B cell (primary cell): ENCODE measurements around the gene CAMK2D. TPM values are rescaled to one million over a fixed set of nuclear protein-coding genes. Genes with fewer than 3 reads are reported as not detected.

ENCODE experiments used
- ATAC-seq: fragments of 200-7000 bp; cut with Tn5 transposase; one replicate; pipeline ENCODE4 v1.10.0; 2021; ENCODE audit warnings: low read depth, mild to moderate bottlenecking, moderate number of reproducible peaks, moderate library complexity
- CTCF ChIA-PET: fragments of 350-600 bp; sonication (Branson Sonifier 250); formaldehyde crosslinking; loops from one replicate; lab custom pipeline; 2021; ENCODE audit warnings: antibody characterized with exemption, inconsistent platforms; lab: Charles Lee
- POLR2A ChIA-PET: fragments of 350-600 bp; sonication (Branson Sonifier 250); formaldehyde crosslinking; loops from one replicate; lab custom pipeline; 2021; ENCODE audit warnings: antibody characterized with exemption; lab: Charles Lee
- DNase-seq: peaks from one replicate; pipeline ENCODE4 v3.0.0; 2013
- H2AFZ ChIP-seq: 2 replicates; pipeline ENCODE4 v1.6.1; 2012; ENCODE audit warnings: mild to moderate bottlenecking, low read depth, low read length; ENCODE audit not compliant: insufficient read depth, poor library complexity, severe bottlenecking
- H3K27ac ChIP-seq, 2 donors: 1 replicate in 1 of 2; 2 replicates in 1 of 2; pipeline ENCODE4 v1.5.1; 2012 to 2013; ENCODE audit warnings: low read length in 2 of 2, mild to moderate bottlenecking in 2 of 2, moderate library complexity in 1 of 2
- H3K27me3 ChIP-seq, 4 experiments: fragments of 200-600 bp in 1 of 4; sonication (generic) in 1 of 4; replicated peaks in 1 of 4; 1 replicate in 2 of 4; 2 replicates in 2 of 4; pipeline versions ENCODE4 v1.6.1 to v1.7.0; 2013 to 2016; ENCODE audit warnings: low read length in 3 of 4, mild to moderate bottlenecking in 2 of 4, mixed read lengths in 1 of 4, moderate library complexity in 1 of 4; ENCODE audit not compliant: insufficient read depth in 4 of 4, control insufficient read depth in 3 of 4; ENCODE audit errors: control extremely low read depth in 1 of 4
- H3K36me3 ChIP-seq, 2 experiments: replicated peaks in 1 of 2; 1 replicate in 1 of 2; 2 replicates in 1 of 2; pipeline versions ENCODE4 v1.6.1 to v1.7.1; 2013; ENCODE audit warnings: low read length in 1 of 2; ENCODE audit not compliant: insufficient read depth in 2 of 2, control insufficient read depth in 1 of 2; ENCODE audit errors: control extremely low read depth in 1 of 2, extremely low read depth in 1 of 2
- H3K4me1 ChIP-seq, 2 donors: fragments of 200-600 bp in 1 of 2; sonication (generic) in 1 of 2; 1 replicate in 1 of 2; 2 replicates in 1 of 2; pipeline versions ENCODE4 v1.5.1 to v1.6.1; 2013 to 2017; ENCODE audit warnings: low read length in 2 of 2; ENCODE audit not compliant: control insufficient read depth in 2 of 2, insufficient read depth in 2 of 2
- H3K4me2 ChIP-seq: replicated peaks from 2 replicates; pipeline ENCODE3; 2012; ENCODE audit warnings: mild to moderate bottlenecking, low read depth, low read length; ENCODE audit not compliant: poor library complexity, severe bottlenecking
- H3K4me3 ChIP-seq, 5 experiments: fragments of 200-600 bp in 1 of 5; sonication (generic) in 1 of 5; 1 replicate in 3 of 5; 2 replicates in 2 of 5; pipeline versions ENCODE4 v1.5.1 to v1.7.0; 2011 to 2016; ENCODE audit warnings: low read length in 4 of 5, mild to moderate bottlenecking in 4 of 5, low read depth in 2 of 5, control low read depth in 1 of 5, moderate library complexity in 1 of 5; ENCODE audit not compliant: insufficient read depth in 1 of 5; ENCODE audit errors: control extremely low read depth in 1 of 5, extremely low read depth in 1 of 5
- H3K79me2 ChIP-seq: fragments of 200-600 bp; sonication (generic); one replicate; pipeline ENCODE4 v1.6.0; 2016; ENCODE audit warnings: low read length; ENCODE audit not compliant: control insufficient read depth, insufficient read depth
- H3K9ac ChIP-seq: fragments of 200-600 bp; sonication (generic); 2 replicates; pipeline ENCODE4 v1.6.1; 2017; ENCODE audit warnings: mild to moderate bottlenecking, low read length, moderate library complexity
- H3K9me3 ChIP-seq, 3 donors: one replicate each; pipeline versions ENCODE4 v1.6.1 to v1.7.1; 2013; ENCODE audit warnings: low read length in 2 of 3; ENCODE audit not compliant: control insufficient read depth in 2 of 3, insufficient read depth in 1 of 3; ENCODE audit errors: control extremely low read depth in 1 of 3
- H4K20me1 ChIP-seq: 2 replicates; pipeline ENCODE4 v1.6.0; 2012; ENCODE audit warnings: mild to moderate bottlenecking, low read length; ENCODE audit not compliant: insufficient read depth, control insufficient read depth, poor library complexity, severe bottlenecking
- H3K27ac Mint-ChIP-seq: one replicate; pipeline ENCODE4 v1.8.0; 2021; ENCODE audit warnings: mixed read lengths
- H3K27me3 Mint-ChIP-seq: one replicate; pipeline ENCODE4 v1.8.0; 2021; ENCODE audit warnings: mixed read lengths
- H3K4me1 Mint-ChIP-seq: one replicate; pipeline ENCODE4 v1.8.0; 2021; ENCODE audit warnings: mixed read lengths
- H3K4me3 Mint-ChIP-seq: one replicate; pipeline ENCODE4 v1.8.0; 2021; ENCODE audit warnings: mixed read lengths
- H3K9me3 Mint-ChIP-seq: one replicate; pipeline ENCODE4 v1.8.0; 2022; ENCODE audit warnings: mixed read lengths; ENCODE audit not compliant: insufficient read depth
- EZH2 ChIP-seq: IDR thresholded peaks from 2 replicates; pipeline ENCODE4 v1.6.1; 2012; ENCODE audit warnings: borderline replicate concordance, low read depth, mild to moderate bottlenecking, moderate library complexity, low read length; ENCODE audit not compliant: insufficient read depth, poor library complexity, severe bottlenecking
- WGBS: methylation state at CpG from one replicate; pipeline ENCODE4 v1.1.5; 2013; ENCODE audit warnings: missing lambda C conversion rate; ENCODE audit not compliant: insufficient coverage; 5-methylcytosine and 5-hydroxymethylcytosine counted together
- intact Hi-C: fragments of 100-400 bp; cut with micrococcal nuclease; formaldehyde crosslinking; loops from one replicate; pipeline ENCODE4 v1.10.0; 2022
- polyA plus RNA-seq: library from polyadenylated mRNA; depleted of rRNA; stranded (reverse); fragments of >200 nt; gene quantifications from 2 replicates; pipeline ENCODE4 v1.2.3, GENCODE V29; 2012
- total RNA-seq, 2 donors: library from RNA; stranded (reverse); fragments of 120-200 nt in 1 of 2; gene quantifications; 1 replicate in 1 of 2; 2 replicates in 1 of 2; pipeline versions ENCODE4 v1.2.3 to v1.2.4, GENCODE V29; 2013 to 2022
- TF ChIP-seq, protein P1 (sequence below): fragments of 200-600 bp; IDR thresholded peaks from one replicate; pipeline ENCODE4 v1.8.0; 2022; ENCODE audit warnings: antibody characterized with exemption, mild to moderate bottlenecking

CAMK2D gene
- total and polyA plus RNA-seq, 2 donors (not counting 1 experiment from before 2014, with no cell fraction given): 26.3 to 57.0 TPM

DNA sequence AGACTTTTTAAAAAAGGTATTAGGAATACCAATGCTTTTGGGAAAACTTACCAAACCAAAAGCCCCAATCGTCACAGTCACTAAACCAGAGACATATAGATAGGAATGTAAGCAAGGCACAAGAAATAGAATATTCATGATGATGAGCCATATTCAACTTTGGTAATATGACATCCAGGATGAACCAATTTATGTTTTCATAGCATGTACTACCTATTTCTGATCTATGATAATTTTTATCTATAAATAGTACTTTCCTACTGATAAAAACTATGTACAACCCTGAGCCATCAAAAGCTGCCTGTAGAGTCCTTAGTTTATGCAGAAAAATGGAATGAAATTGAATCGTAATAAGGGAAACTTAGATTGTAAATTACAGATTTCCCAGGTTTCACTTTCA is 18.9 kb downstream of the CAMK2D start:
- ChIA-PET CTCF (interaction anchor here (1.5 kb wide), 1 partner anchor 106 kb away, joined by 3 read pairs; no protein-coding TSS in a partner anchor), POLR2A (interaction anchor here (0.7 kb wide), 1 partner anchor 830 kb away, joined by 3 read pairs; no protein-coding TSS in a partner anchor)
- TF ChIP-seq, protein P1, sequence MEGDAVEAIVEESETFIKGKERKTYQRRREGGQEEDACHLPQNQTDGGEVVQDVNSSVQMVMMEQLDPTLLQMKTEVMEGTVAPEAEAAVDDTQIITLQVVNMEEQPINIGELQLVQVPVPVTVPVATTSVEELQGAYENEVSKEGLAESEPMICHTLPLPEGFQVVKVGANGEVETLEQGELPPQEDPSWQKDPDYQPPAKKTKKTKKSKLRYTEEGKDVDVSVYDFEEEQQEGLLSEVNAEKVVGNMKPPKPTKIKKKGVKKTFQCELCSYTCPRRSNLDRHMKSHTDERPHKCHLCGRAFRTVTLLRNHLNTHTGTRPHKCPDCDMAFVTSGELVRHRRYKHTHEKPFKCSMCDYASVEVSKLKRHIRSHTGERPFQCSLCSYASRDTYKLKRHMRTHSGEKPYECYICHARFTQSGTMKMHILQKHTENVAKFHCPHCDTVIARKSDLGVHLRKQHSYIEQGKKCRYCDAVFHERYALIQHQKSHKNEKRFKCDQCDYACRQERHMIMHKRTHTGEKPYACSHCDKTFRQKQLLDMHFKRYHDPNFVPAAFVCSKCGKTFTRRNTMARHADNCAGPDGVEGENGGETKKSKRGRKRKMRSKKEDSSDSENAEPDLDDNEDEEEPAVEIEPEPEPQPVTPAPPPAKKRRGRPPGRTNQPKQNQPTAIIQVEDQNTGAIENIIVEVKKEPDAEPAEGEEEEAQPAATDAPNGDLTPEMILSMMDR: no peak
- no peak for TF ChIP-seq EZH2
- Histone ChIP-seq H3K4me3 (no peak overlapping the region), H3K4me2 (peak overlapping the region; percentile 4), H3K27me3 (no peaks in the 10 kb centered on the region), H3K9ac (no peak overlapping the region), H2AFZ (no peak overlapping the region), H4K20me1 (peaks cover 1% of the 10 kb centered on the region), H3K36me3 (peaks cover 0 to 15% of the 10 kb centered on the region in 2 experiments), H3K4me1 (peaks cover 4 to 29% of the 10 kb centered on the region in 2 donors), H3K79me2 (peaks cover 60% of the 10 kb centered on the region), H3K9me3 (no peaks in the 10 kb centered on the region), H3K27ac (peak overlapping the region in 1 of 2 donors; percentile 69)
- ATAC-seq: no peak
- Mint-ChIP-seq H3K9me3 (no peaks in the 10 kb centered on the region), H3K27ac (no peak overlapping the region), H3K4me1 (peaks cover 35% of the 10 kb centered on the region), H3K4me3 (no peak overlapping the region), H3K27me3 (no peaks in the 10 kb centered on the region)
- no CpG with 5 or more reads among the region's 2 CpGs for WGBS
- no peak for DNase-seq
- intact Hi-C loops: loop anchor here (2.0 kb wide), 1 partner anchor 18 kb away; the partner anchor contains the start of gene CAMK2D

DNA sequence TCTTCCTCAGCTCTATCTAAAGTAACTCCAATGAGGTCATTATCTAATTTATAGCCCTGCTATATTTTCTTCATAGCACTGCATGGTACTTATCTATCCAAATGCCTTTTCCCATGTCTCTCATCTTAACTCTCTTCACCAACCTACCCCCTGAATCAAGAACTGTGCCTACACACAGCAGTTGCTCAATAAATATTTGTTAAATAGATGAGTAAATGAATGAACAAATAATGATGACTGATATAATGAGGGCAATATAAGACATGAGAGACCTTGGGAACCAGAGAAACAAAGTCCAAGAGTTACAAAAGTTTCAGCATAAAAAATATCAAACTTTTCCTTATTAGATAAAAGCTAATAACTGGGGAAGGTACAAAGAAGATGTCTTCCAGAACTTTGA is 19.6 kb downstream of the CAMK2D start:
- ATAC-seq (no peak), DNase-seq (no peak)
- POLR2A ChIA-PET: no interaction called here
- CTCF ChIA-PET: interaction anchor here (1.5 kb wide), 1 partner anchor 105 kb away, joined by 3 read pairs; no protein-coding TSS in a partner anchor
- no peaks in the 10 kb centered on the region for H3K9me3 Mint-ChIP-seq
- Histone ChIP-seq H4K20me1 (no peaks in the 10 kb centered on the region), H3K79me2 (peaks cover 62% of the 10 kb centered on the region), H3K9me3 (no peaks in the 10 kb centered on the region), H3K36me3 (peaks cover 0 to 13% of the 10 kb centered on the region in 2 experiments), H3K4me2 (no peak overlapping the region), H2AFZ (no peak overlapping the region), H3K4me3 (no peak overlapping the region), H3K9ac (no peak overlapping the region), H3K27me3 (no peaks in the 10 kb centered on the region), H3K27ac (peak overlapping the region in 1 of 2 donors; percentile 69), H3K4me1 (peaks cover 4 to 29% of the 10 kb centered on the region in 2 donors)
- H3K4me3 Mint-ChIP-seq: no peak overlapping the region
- no peaks in the 10 kb centered on the region for H3K27me3 Mint-ChIP-seq
- intact Hi-C loops: loop anchor here (2.0 kb wide), 1 partner anchor 19 kb away; the partner anchor contains the start of gene CAMK2D
- H3K27ac Mint-ChIP-seq: peak overlapping the region; percentile 11
- TF ChIP-seq EZH2: no peak
- TF ChIP-seq, protein P1: no peak
- H3K4me1 Mint-ChIP-seq: peaks cover 36% of the 10 kb centered on the region
